Measurements from ENCODE around the gene NOTCH3. TPM values are rescaled to one million over a fixed set of nuclear protein-coding genes. Genes with fewer than 3 reads are reported as not detected.

NOTCH3 gene
- total RNA-seq, 1 experiment from 2014 or later, result 153 TPM

- TF ChIP-seq AR (CRISPR knock-in tag; IDR thresholded peaks at IDR 0.05), result no peak
- TF ChIP-seq ERG (CRISPR knock-in tag; IDR thresholded peaks at IDR 0.05), result no peak
- no peak for TF ChIP-seq SMAD4 (CRISPR knock-in tag; IDR thresholded peaks at IDR 0.05)
- no peak for TF ChIP-seq E2F4 (CRISPR knock-in tag; IDR thresholded peaks at IDR 0.05; ENCODE audit: borderline replicate concordance, low read depth)
- TF ChIP-seq PRRX2 (CRISPR knock-in tag; IDR thresholded peaks at IDR 0.05), result no peak
Observed at GRCh38 chr19:15241259-15241910, 40.6 kb upstream of the NOTCH3 start (continued).

GRCh38 chr19:15240515-15240914 lies 39.7 kb upstream of the NOTCH3 start:
- TF ChIP-seq PRRX2 (CRISPR knock-in tag; IDR thresholded peaks at IDR 0.05), result no peak
- no peak for TF ChIP-seq ESRRA (CRISPR knock-in tag; IDR thresholded peaks at IDR 0.05; ENCODE audit: borderline replicate concordance)
- TF ChIP-seq RELA (CRISPR knock-in tag; IDR thresholded peaks at IDR 0.05; ENCODE audit: borderline replicate concordance), result no peak
- no peak for ATAC-seq
- Mint-ChIP-seq H3K9me3 (no peaks in the 10 kb centered on the region), H3K4me1 (no peaks in the 10 kb centered on the region), H3K4me3 (no peak overlapping the region), H3K36me3 (peaks cover 55% of the 10 kb centered on the region), H3K27ac (no peak overlapping the region), H3K27me3 (ENCODE audit: low read depth) (no peaks in the 10 kb centered on the region)
- ChIA-PET POLR2A (interaction anchor here (0.9 kb wide), 1 partner anchor 63 kb away, joined by 3 read pairs; no protein-coding TSS in a partner anchor), CTCF (interaction anchor here (0.6 to 6.9 kb wide), 4 partner anchors 12 to 63 kb away, joined by 3 to 54 read pairs (median 9); no protein-coding TSS in a partner anchor)
- no peak for DNase-seq (ENCODE audit: low spot score)

- DNase-seq (ENCODE audit: low spot score) (no peak), ATAC-seq (no peak)
- Mint-ChIP-seq H3K27me3 (ENCODE audit: low read depth) (no peaks in the 10 kb centered on the region), H3K9me3 (no peaks in the 10 kb centered on the region), H3K27ac (no peak overlapping the region), H3K4me1 (no peaks in the 10 kb centered on the region), H3K4me3 (no peak overlapping the region), H3K36me3 (peaks cover 46% of the 10 kb centered on the region)
- CTCF ChIA-PET, result interaction anchor here (1.5 to 6.9 kb wide), 3 partner anchors 13 to 78 kb away, joined by 6 to 54 read pairs (median 10); no protein-coding TSS in a partner anchor
- POLR2A ChIA-PET, result interaction anchor here (0.6 to 0.9 kb wide), 2 partner anchors 62 to 86 kb away, joined by 3 read pairs; no protein-coding TSS in a partner anchor
- TF ChIP-seq ZNF425 (CRISPR knock-in tag; conservative IDR thresholded peaks at IDR 0.05) (no peak), ZNF423 (CRISPR knock-in tag; IDR thresholded peaks at IDR 0.05) (no peak)
Observed at GRCh38 chr19:15239337-15239949, 38.6 kb upstream of the NOTCH3 start.

GRCh38 chr19:15238639-15239155 lies 37.9 kb upstream of the NOTCH3 start:
- Mint-ChIP-seq H3K27ac (no peak overlapping the region), H3K4me3 (no peak overlapping the region), H3K27me3 (ENCODE audit: low read depth) (no peaks in the 10 kb centered on the region), H3K9me3 (no peaks in the 10 kb centered on the region), H3K36me3 (peaks cover 42% of the 10 kb centered on the region), H3K4me1 (peaks cover 4% of the 10 kb centered on the region; the same call in 1 of the 2 replicates)
- ChIA-PET POLR2A (no interaction called here), CTCF (interaction anchor here (1.0 to 6.9 kb wide), 6 partner anchors 14 to 139 kb away, joined by 3 to 54 read pairs (median 6); no protein-coding TSS in a partner anchor)
- ATAC-seq, result peak; percentile 46
- TF ChIP-seq ZBTB21 (CRISPR knock-in tag; IDR thresholded peaks at IDR 0.05; ENCODE audit: borderline replicate concordance) (no peak), IRF2 (CRISPR knock-in tag; IDR thresholded peaks at IDR 0.05; ENCODE audit: borderline replicate concordance, low read depth) (no peak), CTCF (IDR thresholded peaks at IDR 0.05) (no peak), PRDM15 (CRISPR knock-in tag; IDR thresholded peaks at IDR 0.05) (no peak), GTF2I (CRISPR knock-in tag; conservative IDR thresholded peaks at IDR 0.05) (no peak)
- DNase-seq (ENCODE audit: low spot score), result peak; percentile 29

Measured in WTC11 (cell line).